Heart left ventricle (tissue), 13 donors: Measurements from ENCODE around the gene KCNV2.

Source experiments
- CTCF ChIP-seq, 12 donors: fragments of 200-600 bp; sonication (generic) in 4 of 12; IDR thresholded peaks; one replicate each; pipeline versions ENCODE4 v1.5.0 to v1.8.0; 2018 to 2022; ENCODE audit warnings: antibody characterized with exemption in 12 of 12, mild to moderate bottlenecking in 5 of 12
- POLR2A ChIP-seq, 2 donors: fragments of 450-650 bp; IDR thresholded peaks; one replicate each; pipeline ENCODE4 v1.6.1; 2017; ENCODE audit warnings: antibody characterized with exemption in 2 of 2, mild to moderate bottlenecking in 2 of 2, moderate library complexity in 2 of 2
- donor health status: ischemic (EF 13 %, LVEDD 7.1; RV severe dilation, severe dysfunction).
- donor health status: DM: no; HTN: yes; CAD: no.
- donor health status: DM: no; HTN: no; CAD: no.
- donor health status: ischemic (EF 25% LVEDD 6.9; RV normal size, moderate dysfunction).
- donor health status: ischemic (EF 25% LVEDD 5.7; RV mildly dilated, moderate dysfunction).
- donor health status: ischemic (EF 35%, LVEDD 5.7; RV mildly dilated, moderate dysfunction).
- donor health status: nonischemic (EF 11% LVEDD 7.7; RV severe dilation, severe dysfunction).
- donor health status: DM: yes; HTN: yes; CAD: no.
- donor health status: PGD.
- donor health status: ischemic (EF 29% LVEDD 5.4; RV normal size, mild dysfunction).
- donor health status: nonischemic (EF 23%, LVEDD 6.1; RV moderate dilation, normal function).

GRCh38 chr9:2700398-2700797 is 16.9 kb upstream of the KCNV2 start:
- TF ChIP-seq CTCF (IDR thresholded peaks at IDR 0.05) (no peak), POLR2A (IDR thresholded peaks at IDR 0.05) (no peak)
